CD4-positive, alpha-beta T cell treated with Interleukin-12 subunit alpha and Interleukin-12 subunit beta, for 1 hour (primary cell): ENCODE results near the gene ZNF69.
"Not testable (repeated sequence)": the region's sequence is repeated elsewhere in the genome, so short reads cannot be mapped to it uniquely, and the experiment has no call there.

ENCODE experiments used
- DNase-seq: peaks from one replicate; pipeline ENCODE4 v3.0.0-alpha.2; 2020

The ZNF69 gene

GRCh38 chr19:11887611-11888531 lies at the start of gene ZNF69:
ZNF69 (plus strand) TSS chr19:11887782; CDS start chr19:11887924, 142 bp downstream.
- peak; percentile 61 for DNase-seq

DNA sequence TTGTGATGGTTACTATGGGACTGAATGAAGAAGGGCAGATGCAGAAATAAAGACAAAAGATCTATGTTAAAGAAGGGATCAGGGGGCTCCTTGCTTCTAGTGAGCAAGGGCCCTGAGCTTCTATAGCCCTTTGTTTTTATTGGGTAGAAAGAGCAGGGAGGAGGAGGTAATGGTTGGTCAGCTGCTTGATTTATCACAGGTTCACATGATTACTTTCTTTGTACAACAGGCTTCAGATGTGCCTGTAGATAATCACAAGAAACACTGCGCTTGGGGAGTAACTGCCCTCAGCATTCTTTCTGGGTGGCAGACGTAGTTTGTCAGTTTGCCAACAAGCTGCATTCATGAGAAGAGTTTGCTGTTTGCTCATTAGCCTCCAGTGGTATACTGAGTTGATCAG lies 43.9 kb upstream of the ZNF69 start:
- no peak for DNase-seq

GRCh38 chr19:11847615-11848014 lies 40.0 kb upstream of the ZNF69 start:
- not testable (repeated sequence) for DNase-seq

- DNase-seq = no peak
Observed at GRCh38 chr19:11848200-11848593, 39.4 kb upstream of the ZNF69 start.

GRCh38 chr19:11848594-11849469 lies 38.8 kb upstream of the ZNF69 start, which contains the start of gene ZNF439:
ZNF439 (plus strand) TSS chr19:11848726; CDS start chr19:11848868, 142 bp downstream.
- peak; percentile 88 for DNase-seq

GRCh38 chr19:11850289-11850688 lies 37.3 kb upstream of the ZNF69 start:
- not testable (repeated sequence) for DNase-seq

DNA sequence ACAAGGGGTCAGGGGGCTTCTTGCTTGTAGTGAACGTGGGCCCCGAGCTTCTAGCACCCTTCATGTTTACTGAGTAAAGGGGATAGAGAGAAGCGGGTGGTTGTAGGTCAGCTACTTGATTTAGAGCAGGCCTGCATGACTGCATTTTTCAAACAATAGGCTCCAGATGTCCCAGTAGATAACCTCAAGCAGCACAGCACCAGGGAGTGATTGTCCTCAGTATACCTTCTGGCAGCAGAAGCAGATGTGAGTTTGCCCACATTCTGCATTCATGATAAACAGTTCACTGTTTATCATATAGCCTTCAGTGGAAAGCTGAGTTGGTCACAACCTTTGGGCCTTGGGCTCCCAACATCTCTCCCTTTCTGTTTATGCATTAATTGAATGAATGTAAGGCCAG lies 34.2 kb upstream of the ZNF69 start:
- no peak for DNase-seq

DNA sequence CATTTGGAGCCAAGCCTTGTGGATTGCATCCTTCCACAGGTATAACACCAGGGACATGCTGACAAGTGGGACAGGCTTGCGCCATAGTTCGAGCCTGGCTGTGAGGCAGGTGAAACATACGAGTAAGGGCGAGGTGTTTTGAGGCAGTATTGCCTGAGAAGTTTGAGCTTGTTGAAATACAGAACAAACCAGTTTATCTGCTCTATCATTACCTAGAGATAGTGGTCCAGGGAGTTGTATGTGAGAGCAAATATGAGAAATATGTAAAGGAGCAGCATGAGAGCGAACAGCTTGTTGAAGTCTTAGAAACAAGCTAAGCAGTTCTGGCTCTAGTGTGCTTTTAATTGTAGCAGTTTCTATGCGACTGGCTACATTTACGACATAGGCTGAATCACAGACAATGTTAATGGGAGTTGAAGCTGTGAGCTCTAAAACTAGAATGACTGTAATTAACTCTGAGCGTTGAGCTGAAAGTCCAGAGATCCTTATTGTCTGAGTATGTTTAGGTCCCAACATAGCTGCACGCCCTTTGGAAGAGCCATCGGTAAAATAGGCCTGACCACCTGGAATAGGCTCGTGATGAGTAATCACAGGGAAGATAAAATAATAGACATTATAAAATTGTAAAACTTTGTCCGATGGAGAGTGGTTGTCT lies 30.9 kb upstream of the ZNF69 start:
- no peak for DNase-seq

DNA sequence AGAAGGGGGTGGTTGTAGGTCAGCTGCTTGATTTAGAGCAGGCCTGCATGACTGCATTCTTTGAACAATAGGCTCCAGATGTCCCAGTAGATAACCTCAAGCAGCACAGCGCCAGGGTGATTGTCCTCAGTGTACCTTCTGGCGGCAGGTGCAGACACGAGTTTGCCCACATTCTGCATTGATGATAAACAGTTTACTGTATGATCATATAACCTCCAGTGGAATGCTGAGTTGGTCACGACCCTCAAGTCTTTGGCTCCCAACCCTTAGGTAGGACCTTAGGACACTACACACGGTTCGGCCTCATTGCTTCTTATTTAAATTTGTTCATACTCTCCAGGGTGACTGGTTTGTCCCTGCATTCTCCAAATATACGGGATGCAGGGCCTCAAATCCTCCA lies 26.9 kb upstream of the ZNF69 start:
- DNase-seq = no peak

DNA sequence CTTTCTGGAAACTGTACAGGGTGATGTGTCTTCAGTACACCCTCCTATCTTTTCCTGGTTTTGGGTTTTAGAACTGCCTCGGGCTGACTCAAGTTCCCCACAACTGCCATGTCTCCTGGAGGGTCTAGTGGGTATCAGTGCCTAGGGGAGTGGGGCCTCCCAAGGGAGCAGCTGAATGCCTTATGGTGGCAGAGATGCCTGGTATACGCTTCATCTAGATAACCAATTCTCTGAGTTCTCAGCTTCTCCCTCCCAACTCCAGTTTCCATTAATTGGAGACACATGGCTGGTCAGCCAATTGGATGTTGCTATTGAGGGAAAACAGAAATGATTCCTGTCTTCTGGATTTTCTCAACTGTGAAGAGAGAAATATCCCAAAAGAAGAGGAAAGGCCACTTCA lies 26.3 kb upstream of the ZNF69 start:
- no peak for DNase-seq

- not testable (repeated sequence) for DNase-seq
Observed at GRCh38 chr19:11867766-11868165, 19.8 kb upstream of the ZNF69 start.

DNA sequence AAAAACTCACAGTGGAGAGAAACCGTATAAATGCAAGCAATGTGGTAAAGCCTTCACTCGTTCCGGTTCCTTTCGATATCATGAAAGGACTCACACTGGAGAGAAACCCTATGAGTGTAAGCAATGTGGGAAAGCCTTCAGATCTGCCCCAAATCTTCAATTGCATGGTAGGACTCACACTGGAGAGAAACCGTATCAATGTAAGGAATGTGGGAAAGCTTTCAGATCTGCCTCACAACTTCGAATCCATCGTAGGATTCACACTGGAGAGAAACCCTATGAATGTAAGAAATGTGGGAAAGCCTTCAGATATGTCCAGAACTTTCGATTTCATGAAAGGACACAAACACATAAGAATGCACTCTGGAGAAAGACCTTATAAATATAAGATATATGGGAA lies 19.4 kb upstream of the ZNF69 start:
- no peak for DNase-seq

GRCh38 chr19:11872624-11873023 lies 15.0 kb upstream of the ZNF69 start:
- DNase-seq = no peak

DNA sequence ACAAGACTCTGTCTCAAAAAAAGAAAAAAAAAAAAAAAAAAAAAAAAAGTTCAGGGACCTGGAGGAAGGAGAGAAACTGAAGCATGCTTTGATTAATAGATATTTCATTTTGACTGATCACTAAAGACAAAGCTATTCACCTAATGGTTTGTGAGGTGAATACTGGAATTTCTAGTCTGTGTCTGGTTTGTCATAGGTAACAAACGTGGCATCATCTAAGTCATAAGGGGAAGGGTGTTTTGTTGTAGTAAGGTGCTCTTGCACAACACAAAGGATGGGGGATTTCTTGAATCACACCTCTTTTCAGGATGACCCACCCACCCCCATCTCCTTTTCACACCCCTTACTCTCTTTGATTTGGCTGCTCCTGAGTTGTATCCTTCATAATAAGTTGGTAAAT lies 13.8 kb upstream of the ZNF69 start:
- no peak for DNase-seq

GRCh38 chr19:11879687-11880266 lies 7.8 kb upstream of the ZNF69 start:
- peak; percentile 49 for DNase-seq

DNA sequence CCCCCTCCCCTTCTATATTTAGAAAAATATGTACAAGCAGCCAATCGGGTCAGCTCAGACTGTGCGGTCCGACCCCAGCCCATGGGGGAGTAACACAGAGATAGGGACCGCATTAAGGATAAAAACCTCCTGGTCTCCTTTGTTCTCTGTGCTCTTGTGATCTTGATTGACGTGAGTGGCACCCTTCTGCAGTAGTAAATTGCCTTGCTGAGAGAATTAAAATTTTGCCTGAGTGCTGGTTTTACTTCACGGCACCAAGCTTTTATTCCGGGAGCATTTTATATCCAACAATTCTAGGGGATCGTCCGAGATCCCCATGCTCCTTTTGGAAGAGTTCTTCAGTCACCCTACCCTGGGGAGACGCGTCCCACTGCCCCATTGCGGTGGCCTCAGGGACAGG lies 7.0 kb upstream of the ZNF69 start:
- DNase-seq = no peak

DNA sequence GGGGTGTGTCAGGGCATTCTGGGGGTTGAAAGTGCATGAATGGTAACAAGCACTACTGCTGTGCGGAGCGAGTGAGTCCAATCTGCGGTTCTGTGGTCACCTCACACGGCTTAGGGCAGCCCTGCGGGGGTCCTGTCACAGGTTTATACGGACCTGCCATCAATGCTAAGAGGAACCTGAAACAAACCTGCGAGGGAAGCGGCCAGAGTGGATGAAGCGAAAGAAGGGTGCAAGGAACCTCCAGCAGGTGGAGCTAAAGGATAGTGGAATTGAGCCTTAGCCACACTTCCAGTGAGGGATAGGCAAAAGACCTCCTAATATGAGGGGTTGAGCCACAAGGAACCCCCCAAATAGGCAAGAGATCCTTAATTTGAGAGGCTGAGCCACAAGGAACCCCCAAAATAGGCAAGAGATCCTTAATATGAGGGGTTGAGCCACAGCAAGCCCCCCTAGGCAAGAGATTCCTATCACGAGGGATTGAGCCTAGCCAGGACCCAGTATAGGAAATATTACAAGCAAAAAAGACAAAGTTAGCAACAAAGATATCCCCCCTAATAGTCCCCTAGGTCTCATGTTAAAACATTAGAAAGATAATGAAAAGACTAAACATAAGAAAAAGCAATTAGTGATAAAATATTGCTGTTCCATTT lies 6.3 kb upstream of the ZNF69 start:
- peak; percentile 76 for DNase-seq

- no peak for DNase-seq
Observed at GRCh38 chr19:11882606-11883005, 5.0 kb upstream of the ZNF69 start.

GRCh38 chr19:11887234-11887610 lies 360 bp upstream of the ZNF69 start:
- DNase-seq = no peak

DNA sequence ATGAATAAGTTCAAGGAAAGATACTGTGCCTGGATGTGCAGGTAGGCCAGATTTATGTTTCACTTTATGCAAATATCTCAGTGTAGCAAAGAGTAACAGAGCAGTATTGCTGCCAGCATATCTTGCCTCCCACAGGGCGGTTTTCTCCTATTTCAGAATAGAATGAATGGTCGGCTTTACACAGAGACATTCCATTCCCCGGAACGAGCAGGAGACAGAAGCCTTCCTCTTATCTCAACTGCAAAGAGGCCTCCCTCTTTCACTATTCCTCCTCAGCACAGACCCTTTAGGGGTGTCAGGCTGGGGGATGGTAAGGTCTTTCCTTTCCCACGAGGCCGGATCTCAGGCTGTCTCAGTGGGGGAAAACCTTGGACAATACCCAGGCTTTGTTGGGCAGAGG lies 2.3 kb downstream of the ZNF69 start:
- not testable (repeated sequence) for DNase-seq

DNA sequence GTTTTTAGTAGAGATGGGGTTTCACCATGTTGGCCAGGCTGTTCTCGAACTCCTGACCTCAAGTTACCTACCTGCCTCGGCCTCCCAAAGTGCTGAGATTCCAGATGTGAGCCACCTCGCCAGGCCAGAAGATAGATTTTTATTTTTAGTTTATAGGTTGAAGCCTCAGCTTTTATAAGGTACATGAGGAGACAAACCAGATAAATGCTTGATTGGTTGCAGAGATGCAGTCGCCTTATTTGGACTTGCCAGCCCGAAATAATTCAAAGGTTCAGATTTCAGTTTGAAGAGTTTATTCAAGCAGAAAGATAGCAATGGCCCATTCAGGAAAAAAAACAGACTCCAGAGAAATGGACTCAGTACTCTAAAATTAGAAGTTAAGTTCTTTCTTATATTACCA lies 3.1 kb downstream of the ZNF69 start:
- no peak for DNase-seq

DNA sequence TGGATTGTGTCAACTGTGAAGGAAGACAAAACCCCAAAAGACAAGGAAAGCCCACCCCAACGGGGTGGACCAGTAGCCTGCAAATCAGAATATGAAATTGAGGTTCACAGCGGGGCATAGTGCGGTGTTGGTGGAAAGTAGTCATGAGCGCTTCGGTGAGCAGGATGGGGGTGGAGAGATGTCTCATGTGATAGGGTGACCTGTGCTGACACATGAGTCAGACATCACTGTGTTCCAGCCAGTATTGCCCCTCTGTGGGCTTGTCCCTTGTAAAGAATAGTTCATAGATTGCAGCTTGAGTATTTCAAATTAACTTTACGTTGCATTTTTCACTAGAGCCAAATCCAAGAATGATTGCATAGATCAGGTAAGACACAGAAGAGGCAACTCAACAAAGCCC lies 7.3 kb downstream of the ZNF69 start:
- no peak for DNase-seq
